ENCODE data around the gene JARID2.

JARID2 gene

DNA sequence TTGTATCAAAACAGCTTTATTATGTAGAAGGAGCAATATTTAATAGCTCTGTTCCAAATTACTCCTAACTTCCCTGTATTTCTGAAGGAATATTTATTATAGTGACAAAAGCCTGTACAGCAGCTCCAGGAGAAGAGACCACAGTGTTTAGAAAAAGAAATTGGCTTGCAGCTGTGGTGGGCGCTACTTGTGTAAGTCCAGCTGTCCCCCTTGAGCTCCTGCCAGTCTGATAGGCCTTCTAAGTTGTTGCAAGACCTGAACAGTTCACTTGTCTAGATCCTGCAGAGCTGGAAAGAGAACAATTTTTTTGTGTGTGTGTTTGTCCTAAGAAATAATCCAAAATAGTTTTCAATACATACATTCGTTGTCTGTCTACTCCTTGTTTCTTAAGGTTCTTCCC, 86.6 kb downstream of the JARID2 start:
- no peak for DNase-seq (ENCODE audit: low spot score)

DNA sequence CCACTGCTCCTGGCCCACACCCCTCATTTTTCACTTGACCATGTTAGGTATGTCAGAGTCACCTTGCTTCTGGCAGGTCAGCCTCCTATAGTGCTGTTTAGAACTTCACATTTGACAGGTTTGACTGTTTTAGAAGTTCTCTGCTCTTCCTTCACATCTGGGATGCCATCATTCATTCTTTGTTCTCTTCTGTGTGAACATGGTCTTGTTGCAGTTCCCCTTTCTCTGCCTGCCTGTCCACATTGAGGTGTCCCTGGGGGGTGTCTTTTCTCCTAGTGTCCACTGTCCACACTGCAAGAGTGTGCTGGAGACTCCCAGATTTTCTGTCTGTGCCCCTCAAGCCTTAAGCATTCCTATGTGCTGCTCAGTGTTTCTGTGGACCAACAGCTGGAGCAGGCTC, 89.5 kb downstream of the JARID2 start:
- no peak for DNase-seq (ENCODE audit: low spot score)

GRCh38 chr6:15335916-15336315, 90.0 kb downstream of the JARID2 start:
- no peak for DNase-seq (ENCODE audit: low spot score)

DNA sequence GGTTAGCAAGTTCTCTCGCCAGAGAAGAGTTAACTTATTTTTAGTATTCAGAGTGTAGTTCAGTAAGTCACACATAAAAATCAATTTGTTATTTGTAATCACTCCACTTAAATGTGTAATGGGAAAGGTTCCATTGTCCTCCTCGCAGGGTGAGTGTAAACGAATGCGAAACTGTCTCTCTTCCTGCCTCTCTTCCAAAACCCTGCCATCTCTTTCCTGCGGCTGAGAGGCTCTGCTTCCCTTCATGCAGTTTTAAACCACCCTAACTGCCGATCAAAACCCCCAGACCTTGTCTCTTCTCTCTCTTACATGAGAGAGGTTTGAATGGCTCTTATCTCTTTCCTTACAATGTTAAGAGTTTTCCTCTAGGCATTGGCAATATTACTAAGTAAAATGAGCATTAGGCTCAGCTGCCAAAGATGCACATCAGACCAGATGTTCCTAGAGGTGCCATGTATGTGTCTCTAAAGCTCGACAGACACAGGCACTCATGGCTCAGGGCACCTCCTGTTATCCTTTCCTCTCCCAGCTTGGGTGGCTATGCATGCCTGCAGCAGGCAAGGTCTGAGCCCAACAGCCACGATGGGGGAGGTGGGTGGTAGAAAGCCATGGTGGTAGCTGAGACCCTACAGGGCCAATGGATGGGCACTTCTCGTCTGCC, 91.2 kb downstream of the JARID2 start:
- DNase-seq (ENCODE audit: low spot score): no peak

GRCh38 chr6:15337582-15337981, 91.7 kb downstream of the JARID2 start:
- DNase-seq (ENCODE audit: low spot score): no peak

DNA sequence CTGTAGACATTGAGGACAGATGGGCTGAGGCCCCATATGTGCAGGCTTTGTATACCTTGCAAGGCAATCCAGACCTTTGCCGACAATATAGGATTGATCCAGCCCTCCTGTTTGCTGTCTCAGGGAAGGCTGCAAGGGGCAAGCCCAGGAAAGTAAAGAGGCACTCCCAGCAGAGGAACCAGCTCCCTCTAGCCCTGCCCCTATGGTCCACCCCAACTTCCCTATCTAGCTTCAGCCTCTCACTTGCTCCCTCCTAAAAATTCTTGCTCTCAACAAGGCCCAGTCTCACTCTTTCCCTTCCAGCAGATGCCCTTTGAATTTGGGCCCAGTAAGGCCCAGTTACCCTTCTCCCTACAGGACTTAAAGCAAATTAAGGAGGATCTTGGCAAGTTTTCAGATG, 92.6 kb downstream of the JARID2 start:
- no peak for DNase-seq (ENCODE audit: low spot score)

- no peak for DNase-seq (ENCODE audit: low spot score)
Observed at GRCh38 chr6:15339081-15339480, 93.2 kb downstream of the JARID2 start.

GRCh38 chr6:15340105-15340601, 94.3 kb downstream of the JARID2 start:
- no peak for DNase-seq (ENCODE audit: low spot score)

- DNase-seq (ENCODE audit: low spot score): no peak
Observed at GRCh38 chr6:15340775-15341174, 94.9 kb downstream of the JARID2 start.

DNA sequence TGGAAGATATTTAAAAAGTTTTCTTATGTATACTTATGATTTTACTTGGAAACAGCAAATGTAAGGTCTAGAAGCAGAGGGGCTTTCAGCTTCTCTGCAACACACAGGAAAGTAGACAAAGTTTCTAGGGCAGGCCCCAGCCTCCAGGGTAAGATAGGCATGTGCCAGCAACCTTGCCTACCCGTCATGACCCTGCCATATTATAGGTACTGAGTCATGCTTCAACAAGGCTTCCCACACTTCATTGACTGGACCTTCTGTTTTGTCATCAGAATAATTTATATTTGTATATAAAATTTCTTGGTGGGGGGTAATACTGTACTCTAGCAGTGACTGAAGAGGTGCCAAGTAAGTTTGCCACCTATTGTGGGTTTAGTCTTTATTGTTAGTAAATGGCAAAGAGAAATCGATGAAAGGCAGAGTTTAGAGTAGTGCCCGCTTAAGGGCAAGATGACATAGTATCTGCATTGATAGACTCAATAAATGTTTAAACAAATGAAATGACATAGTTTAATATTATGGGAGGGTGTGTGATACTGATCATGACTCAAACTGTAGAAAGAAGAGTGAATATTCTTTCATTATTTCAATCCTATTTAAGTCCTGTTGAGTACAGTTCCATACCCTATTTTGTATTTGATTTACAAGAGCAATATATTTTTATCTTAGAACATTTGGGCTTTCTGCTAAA, 95.6 kb downstream of the JARID2 start:
- DNase-seq (ENCODE audit: low spot score): no peak

DNA sequence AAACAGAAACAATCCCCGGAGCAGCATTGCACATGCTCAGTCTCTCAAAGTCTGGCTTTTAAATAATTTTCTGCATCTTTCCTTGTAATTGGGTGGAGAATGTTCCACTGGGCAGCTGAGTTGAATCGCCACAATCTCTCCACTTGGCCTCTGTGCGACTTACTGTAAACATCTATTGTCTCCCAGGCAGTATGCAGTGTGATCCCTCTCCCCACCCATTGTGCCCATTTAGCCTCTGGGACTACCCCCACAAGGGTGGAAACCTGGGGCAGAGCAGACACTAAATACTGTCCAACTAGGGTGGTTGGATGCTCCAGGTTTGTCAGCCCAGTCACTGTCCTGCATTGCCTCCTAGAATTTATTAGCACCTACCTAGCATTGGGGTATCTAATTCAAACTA, 96.2 kb downstream of the JARID2 start:
- no peak for DNase-seq (ENCODE audit: low spot score)

DNA sequence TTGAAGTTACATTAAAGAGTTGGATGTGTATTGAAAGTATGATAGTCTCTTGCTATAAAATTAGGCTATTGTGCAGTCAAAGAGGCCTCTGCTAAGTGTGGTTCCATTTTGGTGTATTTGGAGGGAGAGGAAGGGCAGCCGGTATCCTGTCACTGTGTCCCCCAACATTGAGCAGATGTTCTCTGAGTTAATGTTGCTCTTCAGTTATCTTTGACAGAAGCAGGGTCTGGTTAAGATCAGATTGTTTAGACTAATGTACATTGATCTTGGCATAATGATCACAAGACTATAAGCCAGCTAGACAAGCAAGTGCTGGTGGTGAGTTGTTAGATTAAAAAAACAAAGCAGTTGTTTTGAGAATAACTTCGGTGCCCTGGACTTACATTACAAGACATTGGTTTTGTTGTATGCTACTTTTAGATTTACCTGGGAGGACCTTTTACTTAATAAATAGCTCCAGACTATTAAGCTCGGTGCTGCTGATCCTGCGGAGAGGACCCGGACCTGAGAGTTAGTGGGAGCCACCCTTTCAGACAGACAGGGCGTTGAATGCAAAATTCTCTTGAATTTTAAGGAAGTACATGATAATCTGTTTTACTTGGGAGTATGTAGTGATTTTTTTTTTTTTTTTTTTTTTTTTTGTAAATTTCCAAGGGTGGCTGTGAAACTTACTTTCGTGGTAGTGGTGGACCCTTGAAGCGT, 97.8 kb downstream of the JARID2 start:
- no peak for DNase-seq (ENCODE audit: low spot score)

GRCh38 chr6:15344192-15344519, 98.3 kb downstream of the JARID2 start:
- DNase-seq (ENCODE audit: low spot score): no peak

GRCh38 chr6:15344831-15345230, 99.0 kb downstream of the JARID2 start:
- no peak for DNase-seq (ENCODE audit: low spot score)

- no peak for DNase-seq (ENCODE audit: low spot score)
Observed at GRCh38 chr6:15346315-15346714, 100.4 kb downstream of the JARID2 start.

DNA sequence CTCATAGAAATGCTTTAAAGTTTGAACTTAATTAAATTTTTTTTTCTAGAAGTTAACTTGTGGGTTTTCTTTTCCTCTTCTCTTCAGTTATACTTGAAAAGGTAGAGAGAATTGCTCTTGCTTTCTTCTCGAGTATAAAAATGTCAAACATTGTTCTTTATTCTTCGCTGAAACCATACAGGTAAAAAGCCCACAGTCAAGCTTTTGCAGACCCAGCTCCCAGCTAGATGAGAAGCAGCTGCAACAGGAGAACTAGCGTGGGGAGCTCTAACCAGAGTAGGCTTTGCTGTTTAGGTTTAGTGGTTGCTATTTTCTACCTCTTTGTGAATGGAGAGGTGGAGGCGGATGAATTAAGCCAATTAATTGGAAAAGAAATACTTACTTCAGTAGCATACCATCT, 102.7 kb downstream of the JARID2 start:
- no peak for DNase-seq (ENCODE audit: low spot score)

DNA sequence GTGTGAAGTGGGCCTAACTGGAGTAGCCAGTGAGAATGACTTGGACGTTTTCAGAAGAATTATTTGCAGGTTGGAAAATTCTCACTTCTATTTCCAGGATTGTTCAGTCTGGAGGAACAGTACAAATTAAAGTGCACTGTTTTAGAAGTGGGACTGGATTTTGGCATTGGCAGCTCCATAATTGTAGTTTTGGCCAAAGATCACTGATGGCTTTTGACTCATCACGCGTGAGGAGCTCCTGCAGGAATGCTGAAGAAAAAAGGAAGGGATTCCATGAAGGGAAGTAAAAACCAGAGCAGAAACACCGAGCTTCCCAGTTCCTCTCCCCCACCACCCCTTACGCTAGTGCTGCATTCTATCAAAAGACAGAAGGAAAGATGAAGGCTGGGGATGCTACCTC, 103.5 kb downstream of the JARID2 start:
- no peak for DNase-seq (ENCODE audit: low spot score)

GRCh38 chr6:15350386-15351083, 104.7 kb downstream of the JARID2 start:
- DNase-seq (ENCODE audit: low spot score): no peak

GRCh38 chr6:15351631-15352030, 105.8 kb downstream of the JARID2 start:
- peak; percentile 46 for DNase-seq (ENCODE audit: low spot score)

DNA sequence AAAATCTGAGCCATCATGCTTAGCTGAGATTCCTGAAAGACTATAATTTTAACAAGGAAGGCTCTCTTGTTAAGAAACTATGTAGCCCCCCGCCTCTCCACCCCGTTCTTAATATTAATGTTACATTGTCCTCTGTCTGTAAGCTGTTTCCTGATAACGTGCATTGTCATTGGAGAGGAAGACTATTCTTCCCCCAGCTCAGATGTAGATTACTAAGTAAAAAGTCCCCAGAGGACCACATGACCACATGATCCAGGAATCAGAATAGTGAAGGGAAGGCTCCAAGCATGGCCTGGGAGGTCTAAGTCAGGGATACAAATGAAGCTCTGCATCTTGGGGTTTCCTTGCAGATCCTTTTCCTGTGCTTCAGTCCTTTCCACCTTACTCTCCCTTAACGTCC, 106.4 kb downstream of the JARID2 start:
- no peak for DNase-seq (ENCODE audit: low spot score)

GRCh38 chr6:15352845-15353244, 107.0 kb downstream of the JARID2 start:
- DNase-seq (ENCODE audit: low spot score): no peak

DNA sequence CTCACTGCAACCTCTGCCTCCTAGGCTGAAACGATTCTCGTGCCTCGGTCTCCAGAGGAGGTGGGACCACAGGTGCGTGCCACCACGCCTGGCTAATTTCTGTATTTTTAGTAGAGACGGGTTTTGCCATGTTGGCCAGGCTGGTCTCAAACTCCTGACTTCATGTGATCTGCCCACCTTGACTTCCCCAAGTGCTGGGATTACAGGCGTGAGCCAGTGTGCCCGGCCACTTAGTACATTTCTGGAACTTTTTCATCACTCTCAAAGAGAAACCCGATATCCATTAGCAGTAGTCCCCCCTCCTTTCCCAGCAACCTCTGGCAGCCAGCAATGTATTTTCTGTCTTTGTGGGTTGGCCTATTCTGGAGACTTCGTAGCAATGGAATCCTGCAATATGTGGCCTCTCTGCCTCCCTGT, 109.8 kb downstream of the JARID2 start:
- DNase-seq (ENCODE audit: low spot score): no peak

DNA sequence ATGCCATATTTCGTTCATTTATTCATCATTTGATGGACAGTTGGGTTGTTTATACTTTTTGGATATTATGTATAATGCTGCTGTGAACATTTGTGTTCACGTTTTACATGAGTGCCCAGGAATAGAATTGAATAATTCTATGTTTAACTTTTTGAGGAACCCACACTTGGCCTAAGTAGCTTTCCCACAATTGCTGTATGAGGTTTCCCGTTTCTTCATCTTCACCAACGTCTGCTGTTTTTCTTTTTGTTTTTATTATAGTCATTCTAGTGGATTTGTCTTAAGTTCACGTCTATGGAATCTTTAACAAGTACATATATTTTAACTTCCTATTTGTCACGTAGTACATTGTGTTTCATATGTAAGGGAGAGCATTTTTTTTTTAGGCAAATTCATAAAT, 110.3 kb downstream of the JARID2 start:
- no peak for DNase-seq (ENCODE audit: low spot score)
